ENCODE results near the gene MUC13.

The MUC13 gene

DNA sequence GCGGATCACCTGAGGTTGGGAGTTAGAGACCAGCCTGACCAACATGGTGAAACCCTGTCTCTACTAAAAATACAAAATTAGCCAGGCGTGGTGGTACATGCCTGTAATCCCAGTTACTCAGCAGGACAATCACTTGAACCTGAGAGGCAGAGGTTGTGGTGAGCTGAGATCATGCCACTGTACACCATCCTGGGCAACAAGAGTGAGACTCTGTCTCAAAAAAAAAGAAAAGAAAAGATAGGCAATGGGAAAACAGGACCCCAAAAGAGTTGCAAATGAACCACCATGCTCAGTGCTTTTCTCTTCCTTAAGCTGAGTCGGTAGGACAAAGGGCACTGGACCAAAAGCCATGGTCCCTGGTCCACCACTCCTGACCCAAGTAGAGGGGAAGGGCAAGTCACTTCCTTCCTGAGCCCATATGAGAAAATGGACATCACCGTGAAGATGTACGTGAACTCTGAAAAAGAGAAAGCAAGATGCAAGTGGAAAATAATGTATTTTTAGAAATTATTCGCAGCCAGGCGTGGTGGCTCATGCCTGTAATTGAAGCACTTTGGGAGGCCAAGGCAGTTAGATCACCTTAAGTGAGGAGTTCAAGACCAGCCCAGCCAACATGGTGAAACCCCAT is 50.0 kb downstream of the MUC13 start:
- peaks cover 0 to 22% (median 18%) of the 10 kb centered on the region in 4 experiments for H3K4me1 ChIP-seq (ENCODE audit: control extremely low read depth in 1 of 4, control insufficient read depth in 4 of 4, insufficient read depth in 4 of 4, low read length in 3 of 4)
- WGBS (ENCODE audit: insufficient coverage) = 95% methylated on average over 6 of the region's 7 CpGs
- peaks cover 12 to 52% (median 18%) of the 10 kb centered on the region in 5 experiments for H3K27me3 ChIP-seq (replicated peaks in 2 of 5; ENCODE audit: control insufficient read depth in 4 of 5, insufficient read depth in 5 of 5, low read length in 4 of 5)
- no peaks in the 10 kb centered on the region for H3K9me3 ChIP-seq (ENCODE audit: control extremely low read depth in 1 of 5, control insufficient read depth in 4 of 5, insufficient read depth in 2 of 5, low read depth in 1 of 5, low read length in 4 of 5)
- no peak for DNase-seq
- H3K36me3 ChIP-seq (ENCODE audit: control insufficient read depth in 4 of 4, insufficient read depth in 4 of 4, low read length in 3 of 4) = no peaks in the 10 kb centered on the region
- H3K27ac ChIP-seq (ENCODE audit: insufficient read depth in 1 of 2, low read depth in 1 of 2, low read length in 2 of 2, poor library complexity in 1 of 2, severe bottlenecking in 2 of 2) = no peak overlapping the region
- ChIA-PET CTCF (interaction anchor here (1.0 to 1.2 kb wide), 4 partner anchors 8 to 124 kb away, joined by 3 to 6 read pairs (median 3); no protein-coding TSS in a partner anchor), POLR2A (no interaction called here)
- H3K4me3 ChIP-seq (ENCODE audit: control insufficient read depth in 1 of 7, extremely low read depth in 1 of 7, insufficient read depth in 4 of 7, low read depth in 2 of 7, low read length in 6 of 7) = no peak overlapping the region

DNA sequence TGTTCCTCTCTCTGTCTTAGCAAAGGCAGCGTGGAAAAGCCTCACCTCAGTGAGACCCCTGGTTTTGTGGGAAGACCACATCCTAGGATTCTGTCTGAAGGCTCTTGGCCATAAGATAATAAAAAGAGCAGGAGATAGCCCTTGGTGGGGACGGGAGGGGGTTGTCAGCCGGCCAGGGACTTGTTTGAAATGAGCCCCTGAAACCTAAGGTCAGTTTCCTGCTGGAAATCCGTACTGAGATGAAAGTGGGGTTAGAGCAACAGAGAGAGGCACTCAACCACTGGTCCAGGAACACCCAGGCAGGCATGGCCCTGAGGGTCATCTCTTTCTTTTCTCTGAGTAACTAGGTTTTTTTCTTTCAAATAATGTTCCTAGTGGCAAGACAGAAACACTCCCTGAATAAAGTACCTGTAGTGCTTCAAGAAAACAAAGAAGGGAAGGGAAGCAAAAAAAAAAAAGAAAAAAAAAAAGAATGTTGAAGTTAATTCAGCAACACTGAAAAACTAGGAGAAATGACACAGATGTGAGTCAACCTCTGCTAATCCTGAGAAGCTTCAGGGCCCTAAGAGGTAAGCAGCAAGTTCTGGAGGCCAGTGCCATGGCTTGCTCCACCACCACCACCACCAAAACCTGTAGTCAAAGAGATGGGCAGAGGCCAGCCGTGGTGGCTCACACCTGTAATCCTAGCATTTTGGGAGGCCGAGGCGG is 50.6 kb downstream of the MUC13 start:
- H3K36me3 ChIP-seq (ENCODE audit: control insufficient read depth in 4 of 4, insufficient read depth in 4 of 4, low read length in 3 of 4) = no peaks in the 10 kb centered on the region
- no peak overlapping the region for H3K4me3 ChIP-seq (ENCODE audit: control insufficient read depth in 1 of 7, extremely low read depth in 1 of 7, insufficient read depth in 4 of 7, low read depth in 2 of 7, low read length in 6 of 7)
- no peak for DNase-seq
- WGBS (ENCODE audit: insufficient coverage) = 98% methylated on average over 7 of the region's 7 CpGs
- H3K4me1 ChIP-seq (ENCODE audit: control extremely low read depth in 1 of 4, control insufficient read depth in 4 of 4, insufficient read depth in 4 of 4, low read length in 3 of 4) = peaks cover 2 to 28% (median 23%) of the 10 kb centered on the region in 4 experiments
- no peak overlapping the region for H3K27ac ChIP-seq (ENCODE audit: insufficient read depth in 1 of 2, low read depth in 1 of 2, low read length in 2 of 2, poor library complexity in 1 of 2, severe bottlenecking in 2 of 2)
- H3K27me3 ChIP-seq (replicated peaks in 2 of 5; ENCODE audit: control insufficient read depth in 4 of 5, insufficient read depth in 5 of 5, low read length in 4 of 5) = peaks cover 9 to 45% (median 15%) of the 10 kb centered on the region in 5 experiments
- CTCF ChIA-PET = interaction anchor here (1.1 to 1.6 kb wide), 2 partner anchors 17 to 123 kb away, joined by 6 read pairs; no protein-coding TSS in a partner anchor
- H3K9me3 ChIP-seq (ENCODE audit: control extremely low read depth in 1 of 5, control insufficient read depth in 4 of 5, insufficient read depth in 2 of 5, low read depth in 1 of 5, low read length in 4 of 5) = no peaks in the 10 kb centered on the region
- POLR2A ChIA-PET = no interaction called here

DNA sequence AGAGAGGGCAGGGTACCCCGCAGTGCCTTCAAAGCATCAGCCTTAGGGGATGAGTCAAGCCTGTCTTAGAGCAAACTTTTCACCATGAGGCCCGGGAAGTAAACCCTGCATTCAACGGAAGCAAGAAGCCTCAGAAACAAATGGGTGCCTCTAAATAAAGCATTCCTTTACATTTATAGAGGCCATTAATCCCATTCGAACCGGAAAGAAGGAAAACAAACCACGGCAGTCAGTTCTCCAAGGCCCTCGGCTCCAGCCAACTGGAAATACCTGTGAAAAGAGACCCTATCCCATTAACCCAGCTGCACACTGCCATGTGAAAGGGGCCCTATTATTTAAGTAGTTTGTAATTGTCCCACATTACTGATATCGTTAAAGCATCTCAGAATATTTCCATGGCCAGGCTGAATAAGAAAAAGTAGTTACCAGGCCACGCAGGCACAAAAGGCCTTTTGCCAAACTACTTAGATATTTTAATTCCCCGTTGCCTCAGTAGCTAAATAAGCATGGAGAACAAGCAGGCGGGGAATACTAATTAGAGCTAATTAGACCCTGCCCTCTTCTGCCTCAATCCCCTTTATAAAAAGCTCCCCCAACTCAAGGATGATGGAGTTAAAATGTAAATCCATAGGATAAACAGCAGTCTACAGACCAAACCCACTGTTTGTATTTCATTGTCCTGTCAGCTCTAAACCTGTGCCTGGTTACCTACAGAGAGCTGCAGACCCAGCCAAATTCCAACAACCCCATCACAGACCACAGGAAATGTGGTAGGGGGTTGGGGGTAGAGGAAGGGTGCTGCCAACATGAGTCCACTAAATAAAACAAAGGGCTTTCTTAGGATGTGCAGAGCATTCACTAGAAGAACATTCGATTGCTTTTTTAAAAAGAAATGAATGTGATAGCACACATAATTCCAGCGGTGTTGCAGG is 51.5 kb downstream of the MUC13 start:
- no peak overlapping the region for H3K4me3 ChIP-seq (ENCODE audit: control insufficient read depth in 1 of 7, extremely low read depth in 1 of 7, insufficient read depth in 4 of 7, low read depth in 2 of 7, low read length in 6 of 7)
- H3K27me3 ChIP-seq (replicated peaks in 2 of 5; ENCODE audit: control insufficient read depth in 4 of 5, insufficient read depth in 5 of 5, low read length in 4 of 5) = peaks cover 2 to 37% (median 10%) of the 10 kb centered on the region in 5 experiments
- no peaks in the 10 kb centered on the region for H3K9me3 ChIP-seq (ENCODE audit: control extremely low read depth in 1 of 5, control insufficient read depth in 4 of 5, insufficient read depth in 2 of 5, low read depth in 1 of 5, low read length in 4 of 5)
- 97% methylated on average over 7 of the region's 13 CpGs for WGBS (ENCODE audit: insufficient coverage)
- H3K4me1 ChIP-seq (ENCODE audit: control extremely low read depth in 1 of 4, control insufficient read depth in 4 of 4, insufficient read depth in 4 of 4, low read length in 3 of 4) = peaks cover 9 to 36% (median 32%) of the 10 kb centered on the region in 4 experiments
- H3K36me3 ChIP-seq (ENCODE audit: control insufficient read depth in 4 of 4, insufficient read depth in 4 of 4, low read length in 3 of 4) = no peaks in the 10 kb centered on the region
- ChIA-PET CTCF (interaction anchor here (1.0 to 1.6 kb wide), 2 partner anchors 18 to 103 kb away, joined by 3 to 6 read pairs; no protein-coding TSS in a partner anchor), POLR2A (no interaction called here)
- DNase-seq = no peak
- H3K27ac ChIP-seq (ENCODE audit: insufficient read depth in 1 of 2, low read depth in 1 of 2, low read length in 2 of 2, poor library complexity in 1 of 2, severe bottlenecking in 2 of 2) = no peak overlapping the region

DNA sequence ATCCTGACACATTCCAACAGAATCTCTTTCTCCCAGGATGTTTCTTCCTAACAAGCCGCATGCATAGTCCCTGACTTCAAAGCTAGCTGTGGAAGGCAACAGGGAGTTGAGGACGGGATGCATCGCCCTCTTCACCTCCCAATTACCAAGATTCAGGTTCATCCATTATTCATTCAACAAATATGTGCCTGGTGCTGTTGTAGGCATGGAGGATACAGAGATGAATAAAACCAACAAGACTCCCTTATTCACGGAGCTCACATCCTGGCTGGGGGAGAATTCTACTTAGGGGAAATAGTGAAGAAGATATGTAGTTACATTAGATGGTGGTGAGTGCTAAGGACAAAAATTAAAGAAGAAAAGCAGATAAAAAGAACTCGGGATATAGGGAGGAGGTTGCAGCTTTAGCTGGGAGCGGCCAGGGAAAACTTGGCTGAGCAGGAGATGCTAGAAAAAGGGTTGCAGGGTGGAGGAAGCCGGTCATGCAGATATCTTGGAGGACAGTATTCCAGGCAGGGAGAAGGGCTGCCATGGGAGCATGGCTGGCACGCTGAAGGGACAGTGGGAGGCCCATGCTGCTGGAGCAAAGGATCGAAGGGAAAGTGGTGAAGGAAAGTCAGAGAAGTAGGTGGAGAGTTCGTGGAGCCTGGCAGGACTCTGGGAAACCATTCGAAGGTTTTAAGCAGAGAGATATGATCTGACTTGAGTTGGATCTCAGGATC is 52.4 kb downstream of the MUC13 start:
- ChIA-PET CTCF (interaction anchor here (1.0 to 1.6 kb wide), 2 partner anchors 19 to 103 kb away, joined by 3 to 6 read pairs; no protein-coding TSS in a partner anchor), POLR2A (no interaction called here)
- no peak for DNase-seq
- H3K27ac ChIP-seq (ENCODE audit: insufficient read depth in 1 of 2, low read depth in 1 of 2, low read length in 2 of 2, poor library complexity in 1 of 2, severe bottlenecking in 2 of 2) = no peak overlapping the region
- no peaks in the 10 kb centered on the region for H3K9me3 ChIP-seq (ENCODE audit: control extremely low read depth in 1 of 5, control insufficient read depth in 4 of 5, insufficient read depth in 2 of 5, low read depth in 1 of 5, low read length in 4 of 5)
- 98% methylated on average over 8 of the region's 11 CpGs for WGBS (ENCODE audit: insufficient coverage)
- peaks cover 13 to 34% (median 25%) of the 10 kb centered on the region in 4 experiments for H3K4me1 ChIP-seq (ENCODE audit: control extremely low read depth in 1 of 4, control insufficient read depth in 4 of 4, insufficient read depth in 4 of 4, low read length in 3 of 4)
- no peaks in the 10 kb centered on the region for H3K36me3 ChIP-seq (ENCODE audit: control insufficient read depth in 4 of 4, insufficient read depth in 4 of 4, low read length in 3 of 4)
- no peak overlapping the region for H3K4me3 ChIP-seq (ENCODE audit: control insufficient read depth in 1 of 7, extremely low read depth in 1 of 7, insufficient read depth in 4 of 7, low read depth in 2 of 7, low read length in 6 of 7)
- H3K27me3 ChIP-seq (replicated peaks in 2 of 5; ENCODE audit: control insufficient read depth in 4 of 5, insufficient read depth in 5 of 5, low read length in 4 of 5) = peaks cover 2 to 27% (median 10%) of the 10 kb centered on the region in 5 experiments

DNA sequence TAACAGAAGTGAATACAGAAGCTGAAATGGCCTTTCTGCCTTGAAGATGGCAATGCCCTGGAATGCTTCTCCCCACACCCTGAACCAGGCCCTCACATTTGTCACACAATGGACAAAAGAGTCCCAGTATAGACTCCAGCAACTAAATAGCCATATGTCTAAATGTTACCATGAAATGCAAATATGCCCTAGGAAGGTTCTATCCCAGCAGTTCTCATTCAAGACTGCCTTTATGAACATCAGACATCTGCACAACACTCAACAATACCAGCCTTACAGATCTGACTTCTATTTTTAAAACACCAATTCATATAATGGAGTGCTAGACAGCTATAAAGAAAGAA is 55.2 kb downstream of the MUC13 start:
- no peak for DNase-seq
- ChIA-PET CTCF (interaction anchor here (0.8 to 1.8 kb wide), 3 partner anchors 88 to 155 kb away, joined by 3 to 5 read pairs (median 3); no protein-coding TSS in a partner anchor), POLR2A (no interaction called here)
- Histone ChIP-seq H3K36me3 (ENCODE audit: control insufficient read depth in 4 of 4, insufficient read depth in 4 of 4, low read length in 3 of 4) (no peaks in the 10 kb centered on the region), H3K4me3 (ENCODE audit: control insufficient read depth in 1 of 7, extremely low read depth in 1 of 7, insufficient read depth in 4 of 7, low read depth in 2 of 7, low read length in 6 of 7) (no peak overlapping the region), H3K27me3 (replicated peaks in 2 of 5; ENCODE audit: control insufficient read depth in 4 of 5, insufficient read depth in 5 of 5, low read length in 4 of 5) (peaks cover 0 to 6% (median 2%) of the 10 kb centered on the region in 5 experiments), H3K9me3 (ENCODE audit: control extremely low read depth in 1 of 5, control insufficient read depth in 4 of 5, insufficient read depth in 2 of 5, low read depth in 1 of 5, low read length in 4 of 5) (no peaks in the 10 kb centered on the region), H3K27ac (ENCODE audit: insufficient read depth in 1 of 2, low read depth in 1 of 2, low read length in 2 of 2, poor library complexity in 1 of 2, severe bottlenecking in 2 of 2) (peak overlapping the region in 1 of 2 experiments; percentile 39), H3K4me1 (ENCODE audit: control extremely low read depth in 1 of 4, control insufficient read depth in 4 of 4, insufficient read depth in 4 of 4, low read length in 3 of 4) (peaks cover 15 to 36% (median 23%) of the 10 kb centered on the region in 4 experiments)

DNA sequence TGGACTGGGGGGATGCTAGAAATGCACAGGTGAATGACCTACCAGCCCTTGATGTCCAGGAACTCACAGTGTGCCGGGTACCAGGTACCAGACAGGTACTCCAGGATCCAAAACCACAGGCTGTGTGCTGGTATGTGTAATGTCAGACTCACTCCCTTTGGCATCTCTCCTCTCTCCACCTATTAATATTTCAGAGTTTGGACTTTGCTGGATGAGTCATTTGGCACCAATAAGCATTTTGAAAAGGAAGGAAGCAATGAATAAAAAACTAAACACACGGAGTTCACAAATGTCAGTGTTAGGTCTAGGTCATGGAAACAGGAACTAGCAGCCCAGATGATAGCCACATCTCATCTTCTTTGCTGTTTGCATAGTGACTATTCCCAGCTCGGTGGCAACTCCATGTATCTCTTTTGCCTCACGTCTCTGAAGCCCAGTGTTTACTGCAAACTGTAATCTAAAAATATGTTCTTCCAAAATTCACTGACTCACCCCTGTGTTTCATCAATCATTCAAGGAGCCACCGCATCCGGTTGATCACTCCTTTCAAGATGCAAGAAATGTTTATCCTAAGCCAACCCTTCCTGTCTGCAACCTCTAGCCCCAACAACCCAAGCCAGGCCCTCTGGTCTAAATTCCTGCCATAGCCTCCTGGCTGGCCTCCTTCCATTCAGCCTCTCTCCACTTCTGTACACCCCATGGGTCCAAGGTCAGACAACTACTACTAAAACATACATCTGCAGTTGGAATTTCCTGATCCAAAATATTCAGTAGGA is 55.8 kb downstream of the MUC13 start:
- peaks cover 0 to 4% (median 2%) of the 10 kb centered on the region in 5 experiments for H3K27me3 ChIP-seq (replicated peaks in 2 of 5; ENCODE audit: control insufficient read depth in 4 of 5, insufficient read depth in 5 of 5, low read length in 4 of 5)
- CTCF ChIA-PET = interaction anchor here (0.8 to 1.8 kb wide), 4 partner anchors 33 to 154 kb away, joined by 3 to 5 read pairs (median 3); no protein-coding TSS in a partner anchor
- H3K27ac ChIP-seq (ENCODE audit: insufficient read depth in 1 of 2, low read depth in 1 of 2, low read length in 2 of 2, poor library complexity in 1 of 2, severe bottlenecking in 2 of 2) = peak overlapping the region in 1 of 2 experiments; percentile 39
- H3K4me3 ChIP-seq (ENCODE audit: control insufficient read depth in 1 of 7, extremely low read depth in 1 of 7, insufficient read depth in 4 of 7, low read depth in 2 of 7, low read length in 6 of 7) = peak overlapping the region in 1 of 7 experiments; percentile 5
- WGBS (ENCODE audit: insufficient coverage) = 0% methylated on average over 5 of the region's 6 CpGs
- no peaks in the 10 kb centered on the region for H3K9me3 ChIP-seq (ENCODE audit: control extremely low read depth in 1 of 5, control insufficient read depth in 4 of 5, insufficient read depth in 2 of 5, low read depth in 1 of 5, low read length in 4 of 5)
- no peaks in the 10 kb centered on the region for H3K36me3 ChIP-seq (ENCODE audit: control insufficient read depth in 4 of 4, insufficient read depth in 4 of 4, low read length in 3 of 4)
- H3K4me1 ChIP-seq (ENCODE audit: control extremely low read depth in 1 of 4, control insufficient read depth in 4 of 4, insufficient read depth in 4 of 4, low read length in 3 of 4) = peaks cover 15 to 36% (median 23%) of the 10 kb centered on the region in 4 experiments
- POLR2A ChIA-PET = no interaction called here
- peak; percentile 76 to 94 (median 91) for DNase-seq

All from common myeloid progenitor, CD34-positive (primary cell).